Panc1 (cell line): ENCODE measurements around the gene CYP2C8. TPM values are rescaled to one million over a fixed set of nuclear protein-coding genes. Genes with fewer than 3 reads are reported as not detected.

ENCODE experiments used
- ATAC-seq: fragments of 200-7000 bp; cut with Tn5 transposase; 2 replicates; pipeline ENCODE4 v1.9.1; 2020; ENCODE audit warnings: mild to moderate bottlenecking, moderate library complexity
- BruUV-seq: library from RNA; stranded (reverse); fragments of 400-500 nt; replicated peaks from 2 replicates; lab custom pipeline; 2021; lab: Mats Ljungman, UMichigan
- CTCF ChIA-PET: fragments of 300-600 bp; sonication (Branson Sonifier 250); formaldehyde crosslinking; loops from one replicate; lab custom pipeline; 2022; ENCODE audit warnings: antibody characterized with exemption; lab: Charles Lee
- POLR2A ChIA-PET: fragments of 300-600 bp; sonication (Branson Sonifier 250); formaldehyde crosslinking; loops from one replicate; lab custom pipeline; 2022; ENCODE audit warnings: antibody characterized with exemption; lab: Charles Lee
- DNase-seq: peaks from one replicate; pipeline ENCODE4 v3.0.0-alpha.2; 2010; ENCODE audit warnings: low read depth, low spot score
- H3K27ac ChIP-seq: 2 replicates; pipeline ENCODE4 v1.5.1; 2011; ENCODE audit warnings: mild to moderate bottlenecking, low read length, inconsistent platforms
- H3K27me3 ChIP-seq: fragments of 200-500 bp; sonication (Bioruptor generic); 2 replicates; pipeline ENCODE4 v1.6.0; 2014; ENCODE audit warnings: low read length, inconsistent platforms; ENCODE audit not compliant: control insufficient read depth, insufficient read depth
- H3K36me3 ChIP-seq: fragments of 200-500 bp; sonication (Bioruptor generic); 2 replicates; pipeline ENCODE4 v1.5.1; 2014; ENCODE audit warnings: inconsistent platforms, mild to moderate bottlenecking, low read length, moderate library complexity; ENCODE audit not compliant: control insufficient read depth, insufficient read depth
- H3K4me1 ChIP-seq: 2 replicates; pipeline ENCODE4 v1.5.1; 2011; ENCODE audit warnings: inconsistent platforms, mild to moderate bottlenecking, low read length, moderate library complexity; ENCODE audit not compliant: control insufficient read depth, insufficient read depth
- H3K4me3 ChIP-seq, 2 experiments: 2 replicates each; pipeline ENCODE4 v1.5.1; 2011 to 2012; ENCODE audit warnings: low read depth in 2 of 2, low read length in 2 of 2, mild to moderate bottlenecking in 2 of 2, inconsistent platforms in 1 of 2, moderate library complexity in 1 of 2
- H3K9me3 ChIP-seq: fragments of 200-500 bp; sonication (Bioruptor generic); 2 replicates; pipeline ENCODE4 v1.5.1; 2014; ENCODE audit warnings: low read depth, mild to moderate bottlenecking, inconsistent platforms, low read length, moderate library complexity; ENCODE audit not compliant: control insufficient read depth, insufficient read depth
- POLR2AphosphoS5 ChIP-seq: IDR thresholded peaks from 2 replicates; pipeline ENCODE4 v1.6.1; 2012; ENCODE audit warnings: mild to moderate bottlenecking, low read depth, low read length, moderate library complexity
- REST ChIP-seq, 2 experiments: IDR thresholded peaks; 2 replicates each; pipeline ENCODE4 v1.6.1; 2011 to 2012; ENCODE audit warnings: low read depth in 2 of 2, control low read depth in 1 of 2, low read length in 1 of 2, mild to moderate bottlenecking in 1 of 2, moderate library complexity in 1 of 2; ENCODE audit not compliant: insufficient read depth in 1 of 2
- SIN3A ChIP-seq: IDR thresholded peaks from 2 replicates; pipeline ENCODE4 v1.6.1; 2012; ENCODE audit warnings: low read depth, mild to moderate bottlenecking, low read length, moderate library complexity, borderline replicate concordance; ENCODE audit not compliant: insufficient read depth
- TCF7L2 ChIP-seq: IDR thresholded peaks from 2 replicates; pipeline ENCODE4 v1.6.1; 2011; ENCODE audit warnings: mild to moderate bottlenecking, low read depth, low read length, inconsistent platforms
- in situ Hi-C: cut with HindIII; loops from 2 replicates; pipeline ENCODE4 v1.10.0; 2016; ENCODE audit warnings: low sequenced_read_pairs, low pct_unique_long_range_greater_than_20kb
- intact Hi-C: fragments of 100-400 bp; cut with micrococcal nuclease; formaldehyde crosslinking; loops from one replicate; pipeline ENCODE4 v1.10.0; 2022; ENCODE audit not compliant: unreplicated experiment
- total RNA-seq: library from RNA; stranded (reverse); gene quantifications from one replicate; pipeline ENCODE4 v1.2.1, GENCODE V29; 2021; ENCODE audit not compliant: unreplicated experiment
- TF ChIP-seq, protein P1 (sequence below): fragments of 450-650 bp; IDR thresholded peaks from 2 replicates; pipeline ENCODE4 v1.5.1; 2017; ENCODE audit warnings: mild to moderate bottlenecking

The CYP2C8 gene
- total RNA-seq, 1 experiment from 2014 or later: 0.26 TPM

GRCh38 chr10:95026461-95026860, 42.8 kb downstream of the CYP2C8 start:
- in situ Hi-C loops: no loop called here
- no peak for TF ChIP-seq TCF7L2
- TF ChIP-seq, protein P1, sequence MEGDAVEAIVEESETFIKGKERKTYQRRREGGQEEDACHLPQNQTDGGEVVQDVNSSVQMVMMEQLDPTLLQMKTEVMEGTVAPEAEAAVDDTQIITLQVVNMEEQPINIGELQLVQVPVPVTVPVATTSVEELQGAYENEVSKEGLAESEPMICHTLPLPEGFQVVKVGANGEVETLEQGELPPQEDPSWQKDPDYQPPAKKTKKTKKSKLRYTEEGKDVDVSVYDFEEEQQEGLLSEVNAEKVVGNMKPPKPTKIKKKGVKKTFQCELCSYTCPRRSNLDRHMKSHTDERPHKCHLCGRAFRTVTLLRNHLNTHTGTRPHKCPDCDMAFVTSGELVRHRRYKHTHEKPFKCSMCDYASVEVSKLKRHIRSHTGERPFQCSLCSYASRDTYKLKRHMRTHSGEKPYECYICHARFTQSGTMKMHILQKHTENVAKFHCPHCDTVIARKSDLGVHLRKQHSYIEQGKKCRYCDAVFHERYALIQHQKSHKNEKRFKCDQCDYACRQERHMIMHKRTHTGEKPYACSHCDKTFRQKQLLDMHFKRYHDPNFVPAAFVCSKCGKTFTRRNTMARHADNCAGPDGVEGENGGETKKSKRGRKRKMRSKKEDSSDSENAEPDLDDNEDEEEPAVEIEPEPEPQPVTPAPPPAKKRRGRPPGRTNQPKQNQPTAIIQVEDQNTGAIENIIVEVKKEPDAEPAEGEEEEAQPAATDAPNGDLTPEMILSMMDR: no peak
- TF ChIP-seq SIN3A: no peak
- TF ChIP-seq POLR2AphosphoS5: no peak
- no peak for TF ChIP-seq REST (IDR thresholded peaks at IDR 0.05; ENCODE audit: insufficient read depth in 1 of 2, low read depth in 2 of 2, low read length in 1 of 2)
- DNase-seq (no peak), ATAC-seq (no peak)
- POLR2A ChIA-PET: no interaction called here
- no peaks in the 10 kb centered on the region for H3K4me1 ChIP-seq
- CTCF ChIA-PET: no interaction called here
- no peak overlapping the region for H3K4me3 ChIP-seq
- no peak overlapping the region for H3K27ac ChIP-seq
- no peaks in the 10 kb centered on the region for H3K36me3 ChIP-seq
- H3K27me3 ChIP-seq: no peaks in the 10 kb centered on the region; the same call in 1 of the 2 replicates
- H3K9me3 ChIP-seq: no peaks in the 10 kb centered on the region
- intact Hi-C loops: no loop called here
- no TSS peak for BruUV-seq

DNA sequence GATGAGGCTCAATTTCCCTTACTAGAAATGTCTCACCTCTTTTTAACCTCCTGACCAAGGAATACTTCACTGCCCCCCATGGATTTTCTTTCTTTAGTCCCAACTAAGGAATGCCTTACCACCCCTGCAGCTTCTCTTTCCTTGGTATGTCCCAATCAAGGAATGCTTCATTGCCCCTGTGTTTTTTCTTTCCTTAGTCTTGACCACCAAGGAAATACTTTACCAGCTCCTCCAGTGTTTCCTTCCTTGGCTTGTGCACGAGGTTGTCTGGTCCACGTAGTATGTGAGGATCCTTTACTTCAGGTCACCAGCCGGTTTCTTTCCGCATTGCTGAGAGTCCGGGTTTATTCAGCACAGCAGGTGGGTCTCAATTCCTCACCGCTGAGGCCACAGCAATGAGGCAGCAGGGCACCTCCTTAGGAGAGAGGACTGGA, 71.5 kb downstream of the CYP2C8 start:
- Histone ChIP-seq H3K27me3 (no peaks in the 10 kb centered on the region), H3K4me1 (no peaks in the 10 kb centered on the region), H3K27ac (no peak overlapping the region), H3K9me3 (no peaks in the 10 kb centered on the region), H3K4me3 (no peak overlapping the region), H3K36me3 (no peaks in the 10 kb centered on the region)
- in situ Hi-C loops (no loop called here), intact Hi-C loops (no loop called here)
- ChIA-PET POLR2A (no interaction called here), CTCF (no interaction called here)
- TF ChIP-seq, protein P1: no peak
- TF ChIP-seq SIN3A: no peak
- TF ChIP-seq POLR2AphosphoS5: no peak
- no TSS peak for BruUV-seq
- DNase-seq: no peak
- ATAC-seq: no peak
